ENCODE data around the gene GRK6.

GRK6 gene

GRCh38 chr5:177490311-177490991 lies 64.0 kb downstream of the GRK6 start:
- no peak for DNase-seq

GRCh38 chr5:177490992-177491391 lies 64.5 kb downstream of the GRK6 start:
- no peak for DNase-seq

- no peak for DNase-seq
These were observed 65.0 kb downstream of the GRK6 start for GRCh38 chr5:177491429-177491945.

GRCh38 chr5:177491983-177492746 lies 65.7 kb downstream of the GRK6 start:
- no peak for DNase-seq

Data from NCI-H226 (cell line).